OCI-M2 (cell line): ENCODE measurements around the gene CTXN1.

Source experiments
- DNase-seq: peaks from one replicate; lab custom pipeline; 2025; ENCODE audit not compliant: unreplicated experiment; lab: John Stamatoyannopoulos, UW

The CTXN1 gene

GRCh38 chr19:7915250-7916102 lies 10.5 kb downstream of the CTXN1 start:
- no peak for DNase-seq

DNA sequence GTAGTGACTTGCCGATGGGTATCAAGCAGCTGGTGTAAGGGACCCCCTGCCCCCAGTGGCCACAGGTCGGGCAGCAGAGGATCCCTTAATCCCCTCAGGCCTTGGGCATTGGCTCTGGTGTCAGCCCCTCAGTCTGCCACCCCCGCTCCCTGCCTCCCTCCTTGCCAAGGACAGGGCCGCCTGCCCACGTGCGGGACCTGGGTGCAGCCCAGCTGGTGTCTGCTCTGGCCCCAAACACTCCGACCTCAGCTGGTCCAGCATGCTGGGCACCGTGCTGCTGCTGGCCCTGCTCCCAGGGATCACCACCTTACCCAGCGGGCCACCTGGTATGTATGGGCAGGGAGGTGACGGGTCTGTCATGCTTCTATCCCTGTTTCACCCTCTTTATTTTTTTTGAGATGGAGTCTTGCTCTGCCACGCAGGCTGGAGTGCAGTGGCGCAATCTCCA lies 11.3 kb downstream of the CTXN1 start, which contains the start of gene TGFBR3L:
Gene TGFBR3L, plus strand, starts transcription at position 233 of the 448 bp plus-strand sequence.
- no peak for DNase-seq

- no peak for DNase-seq
Measured at GRCh38 chr19:7914099-7914498, 11.8 kb downstream of the CTXN1 start.

DNA sequence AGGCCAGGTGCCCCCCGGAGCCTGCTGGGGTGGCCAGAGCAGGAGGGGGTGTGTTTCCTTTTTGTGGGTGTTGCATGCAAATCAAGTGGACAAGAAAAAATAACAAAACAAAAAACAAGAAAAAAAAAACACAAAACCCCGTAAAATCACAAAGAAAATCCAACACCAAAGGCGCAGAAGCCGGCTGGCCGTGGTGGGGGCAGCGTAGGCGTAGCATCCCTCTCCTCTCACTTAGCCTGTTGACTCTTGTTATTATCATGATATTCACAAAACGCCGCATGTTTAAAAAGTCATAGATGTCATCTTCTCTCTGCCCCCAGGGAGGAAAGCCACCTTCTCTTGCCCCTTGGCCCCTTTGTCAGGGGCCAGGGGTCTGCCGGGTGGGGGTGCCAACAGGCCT lies 12.3 kb downstream of the CTXN1 start:
- DNase-seq: no peak

GRCh38 chr19:7912697-7913564 lies 13.0 kb downstream of the CTXN1 start:
- no peak for DNase-seq

GRCh38 chr19:7912144-7912696 lies 13.7 kb downstream of the CTXN1 start:
- DNase-seq: no peak

DNA sequence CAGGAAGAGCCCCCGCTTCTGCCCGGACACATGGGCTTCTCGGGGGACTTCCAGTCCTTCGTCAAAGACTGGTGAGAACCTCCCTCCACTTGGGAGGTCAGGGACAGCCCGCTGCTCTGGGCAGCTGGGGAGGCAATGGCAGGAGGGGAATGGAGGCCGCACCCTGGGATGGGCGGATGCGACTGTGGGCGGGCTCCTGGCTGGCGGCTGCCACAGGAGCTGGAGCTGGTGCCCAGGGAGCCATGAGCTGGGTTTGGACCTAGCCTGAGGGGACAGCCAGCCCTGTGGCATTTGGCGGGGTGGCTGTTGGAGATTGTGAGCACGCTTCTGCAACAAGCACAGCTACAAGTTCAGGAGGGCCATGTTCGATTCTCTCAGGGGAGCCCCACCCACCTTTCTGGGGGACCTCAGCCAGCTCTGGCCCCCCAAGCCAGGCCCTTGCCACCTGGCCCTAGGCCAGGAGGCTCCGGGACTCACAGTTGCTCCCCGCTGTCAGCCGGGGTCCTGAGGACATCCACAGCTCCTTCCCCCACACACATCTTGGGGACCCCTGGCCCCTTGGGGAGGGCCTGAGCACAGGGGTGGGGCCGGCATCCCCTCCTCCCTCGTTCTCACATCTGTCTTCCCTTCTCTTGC lies 14.3 kb downstream of the CTXN1 start:
- DNase-seq: no peak

DNA sequence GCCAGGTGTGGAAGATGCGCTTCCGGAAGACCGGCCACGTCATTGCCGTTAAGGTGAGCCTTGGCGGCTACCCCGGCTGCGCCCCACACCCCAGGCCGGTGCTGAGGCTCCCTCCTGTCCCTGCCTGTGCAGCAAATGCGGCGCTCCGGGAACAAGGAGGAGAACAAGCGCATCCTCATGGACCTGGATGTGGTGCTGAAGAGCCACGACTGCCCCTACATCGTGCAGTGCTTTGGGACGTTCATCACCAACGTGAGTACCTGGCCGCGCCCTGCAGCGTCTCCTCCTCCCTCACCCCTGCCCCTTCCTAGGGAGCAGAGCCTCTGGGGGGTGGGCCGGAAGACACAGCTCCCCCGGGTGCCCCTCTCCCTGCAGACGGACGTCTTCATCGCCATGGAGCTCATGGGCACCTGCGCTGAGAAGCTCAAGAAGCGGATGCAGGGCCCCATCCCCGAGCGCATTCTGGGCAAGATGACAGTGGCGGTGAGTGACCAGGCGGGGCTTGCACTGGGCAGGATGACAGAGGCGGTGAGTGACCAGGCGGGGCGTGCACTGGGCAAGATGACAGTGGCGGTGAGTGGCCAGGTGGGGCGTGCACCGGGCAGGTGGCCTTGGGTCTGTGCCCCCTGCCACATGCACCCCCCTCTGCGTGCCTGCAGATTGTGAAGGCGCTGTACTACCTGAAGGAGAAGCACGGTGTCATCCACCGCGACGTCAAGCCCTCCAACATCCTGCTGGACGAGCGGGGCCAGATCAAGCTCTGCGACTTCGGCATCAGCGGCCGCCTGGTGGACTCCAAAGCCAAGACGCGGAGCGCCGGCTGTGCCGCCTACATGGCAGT lies 15.4 kb downstream of the CTXN1 start:
- no peak for DNase-seq

DNA sequence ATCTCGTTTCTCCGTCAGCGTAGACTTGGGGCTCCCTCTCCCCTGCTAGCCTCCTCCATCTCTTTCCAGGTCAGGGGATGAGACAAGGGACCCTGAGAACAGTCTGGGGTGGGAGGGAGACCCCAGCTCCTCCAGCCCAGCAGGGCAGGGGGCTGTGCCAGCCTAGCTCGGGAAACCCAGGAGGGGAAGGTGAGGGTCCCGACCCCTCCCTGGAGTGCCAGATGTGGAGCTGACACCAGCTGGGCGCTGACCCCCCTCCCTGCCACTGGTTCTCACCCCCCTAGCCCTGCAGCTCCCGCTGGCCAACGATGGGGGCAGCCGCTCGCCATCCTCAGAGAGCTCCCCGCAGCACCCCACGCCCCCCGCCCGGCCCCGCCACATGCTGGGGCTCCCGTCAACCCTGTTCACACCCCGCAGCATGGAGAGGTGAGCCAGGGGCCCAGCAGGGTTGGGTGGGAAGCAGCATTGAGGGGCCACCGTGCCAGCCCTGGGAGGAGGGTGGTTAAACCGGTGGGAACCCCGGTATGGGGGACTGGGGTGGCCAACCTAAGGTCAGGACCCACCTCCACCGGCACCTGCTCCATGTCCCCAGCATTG lies 16.4 kb downstream of the CTXN1 start:
- no peak for DNase-seq

GRCh38 chr19:7908742-7909461 lies 17.0 kb downstream of the CTXN1 start:
- no peak for DNase-seq

DNA sequence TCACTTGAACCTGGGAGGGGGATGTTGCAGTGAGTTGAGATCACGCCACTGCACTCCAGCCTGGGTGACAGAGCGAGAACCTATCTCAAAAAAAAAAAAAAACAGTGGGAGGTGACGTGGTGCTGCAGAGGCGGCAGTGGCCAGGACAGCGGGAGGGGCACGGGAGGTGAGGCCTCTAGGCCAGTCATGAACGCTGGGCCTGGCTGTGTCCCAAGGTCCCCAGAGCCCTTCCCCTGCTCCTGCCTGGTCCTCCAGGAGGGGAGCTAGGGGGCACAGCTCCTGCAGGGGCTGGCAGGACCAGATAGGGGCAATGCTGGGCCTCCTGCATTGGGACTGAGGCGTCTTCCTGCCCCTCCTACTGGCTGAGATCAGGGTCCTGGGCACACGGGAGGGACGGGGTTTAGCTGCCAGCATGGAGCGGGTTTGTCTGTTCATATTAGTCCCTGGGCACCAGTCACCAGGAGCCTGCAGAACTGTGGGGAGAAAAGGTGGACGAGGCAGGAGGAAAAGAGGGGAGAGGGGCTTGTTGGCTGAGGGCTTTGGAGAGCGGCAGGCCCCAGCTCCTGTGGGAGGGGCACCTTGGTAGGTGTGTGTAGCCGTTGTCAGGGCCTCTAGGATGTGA lies 17.7 kb downstream of the CTXN1 start:
- DNase-seq: no peak

DNA sequence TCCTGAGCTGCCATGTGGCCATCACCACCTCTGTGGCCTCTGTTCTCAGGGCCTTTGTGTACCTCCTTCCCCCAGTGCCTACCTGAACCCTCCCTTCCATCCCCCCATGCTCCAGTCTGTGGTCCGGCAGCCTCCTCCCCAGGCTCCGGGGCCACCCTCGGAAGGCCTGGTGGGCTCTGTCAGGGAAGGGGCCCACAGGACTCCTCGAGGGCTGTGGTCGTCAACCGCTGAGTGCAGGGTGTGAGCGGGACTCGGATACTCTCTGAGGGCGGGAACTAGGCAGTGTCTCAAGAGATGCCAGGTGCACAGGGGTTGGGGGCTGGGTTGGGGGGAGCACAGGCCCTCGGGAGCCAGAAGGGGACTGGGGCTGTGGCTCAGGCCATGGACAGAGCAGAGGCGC lies 18.4 kb downstream of the CTXN1 start:
- no peak for DNase-seq

DNA sequence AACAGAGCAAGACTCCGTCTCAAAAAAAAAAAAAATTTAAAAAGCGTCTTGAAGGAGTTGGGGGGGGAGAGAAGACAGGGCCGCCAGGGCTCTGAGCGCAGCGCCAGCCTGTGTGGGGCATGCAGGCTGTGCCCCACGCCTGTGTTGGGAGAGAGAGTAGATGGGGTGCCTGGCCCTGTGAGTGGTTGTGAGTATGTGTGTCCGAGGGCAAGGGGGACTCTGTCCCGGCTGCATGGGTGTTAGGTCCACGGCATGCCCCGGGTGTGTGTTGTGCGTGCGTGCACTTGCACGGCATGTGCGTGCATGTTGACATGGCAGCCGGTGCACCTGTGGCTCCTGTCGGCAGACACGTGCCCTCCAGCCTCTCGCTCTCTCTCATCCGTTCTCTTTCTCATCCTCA lies 18.8 kb downstream of the CTXN1 start:
- no peak for DNase-seq

DNA sequence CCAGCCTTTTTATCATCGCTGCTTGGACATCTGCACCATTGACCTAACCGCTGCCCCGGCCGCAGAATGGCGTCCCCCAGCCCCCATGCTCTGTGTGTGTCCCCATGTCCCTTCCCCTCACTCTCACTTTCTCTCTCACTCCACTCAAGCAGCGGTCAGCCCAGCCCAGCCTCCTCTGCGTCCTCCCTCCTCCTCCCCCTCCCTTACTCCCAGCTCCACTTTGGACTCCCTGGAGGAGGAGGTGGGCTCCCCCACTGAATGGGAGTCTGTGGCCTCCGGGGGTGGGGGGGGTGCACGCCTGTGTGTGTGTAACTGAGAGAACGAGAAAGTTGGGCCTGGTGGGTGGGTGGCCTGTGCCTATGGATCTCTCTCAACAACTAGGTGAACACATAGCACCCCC lies 20.1 kb downstream of the CTXN1 start:
- DNase-seq: no peak

GRCh38 chr19:7905268-7905667 lies 20.7 kb downstream of the CTXN1 start:
- no peak for DNase-seq

GRCh38 chr19:7904074-7905020 lies 21.6 kb downstream of the CTXN1 start:
- no peak for DNase-seq

GRCh38 chr19:7903244-7904073 lies 22.5 kb downstream of the CTXN1 start, which contains the start of gene MAP2K7:
TSS of gene MAP2K7 (plus strand) at chr19:7903877. CDS start at chr19:7903945, 68 bp downstream.
- peak; percentile 87 for DNase-seq
